Fibroblast of upper back skin (primary cell): Measurements from ENCODE around the gene CYP4B1.

ENCODE experiments used
- DNase-seq: peaks from one replicate; pipeline ENCODE4 v3.0.0-alpha.2; 2013

CYP4B1 gene

GRCh38 chr1:46797696-46798470 lies 963 bp upstream of the CYP4B1 start:
- no peak for DNase-seq

- no peak for DNase-seq
Measured at GRCh38 chr1:46800742-46801141, 1.9 kb downstream of the CYP4B1 start.

- DNase-seq, result no peak
Measured at GRCh38 chr1:46801323-46802055, 2.6 kb downstream of the CYP4B1 start.

GRCh38 chr1:46802081-46802480 lies 3.2 kb downstream of the CYP4B1 start:
- DNase-seq, result no peak

GRCh38 chr1:46802901-46803574 lies 4.2 kb downstream of the CYP4B1 start:
- no peak for DNase-seq

- DNase-seq, result no peak
Measured at GRCh38 chr1:46804027-46804889, 5.4 kb downstream of the CYP4B1 start.

GRCh38 chr1:46804926-46805325 lies 6.1 kb downstream of the CYP4B1 start:
- no peak for DNase-seq

GRCh38 chr1:46805755-46806154 lies 6.9 kb downstream of the CYP4B1 start:
- no peak for DNase-seq

GRCh38 chr1:46806196-46807020 lies 7.6 kb downstream of the CYP4B1 start:
- no peak for DNase-seq

GRCh38 chr1:46807046-46807972 lies 8.5 kb downstream of the CYP4B1 start:
- no peak for DNase-seq

GRCh38 chr1:46809071-46809470 lies 10.2 kb downstream of the CYP4B1 start:
- DNase-seq, result no peak

GRCh38 chr1:46809904-46810303 lies 11.1 kb downstream of the CYP4B1 start:
- no peak for DNase-seq

- DNase-seq, result no peak
Measured at GRCh38 chr1:46810596-46810995, 11.8 kb downstream of the CYP4B1 start.

GRCh38 chr1:46811053-46811452 lies 12.2 kb downstream of the CYP4B1 start:
- no peak for DNase-seq

GRCh38 chr1:46812065-46812963 lies 13.5 kb downstream of the CYP4B1 start:
- no peak for DNase-seq

- DNase-seq, result no peak
Measured at GRCh38 chr1:46812996-46813857, 14.4 kb downstream of the CYP4B1 start.

GRCh38 chr1:46813858-46814396 lies 15.1 kb downstream of the CYP4B1 start:
- DNase-seq, result no peak

GRCh38 chr1:46815133-46815532 lies 16.3 kb downstream of the CYP4B1 start:
- no peak for DNase-seq
